Thyroid gland (tissue), 4 donors: Measurements from ENCODE around the gene E2F8. TPM values are rescaled to one million over a fixed set of nuclear protein-coding genes. Genes with fewer than 3 reads are reported as not detected.
"Not testable (repeated sequence)": the region's sequence is repeated elsewhere in the genome, so short reads cannot be mapped to it uniquely, and the experiment has no call there.

Source experiments
- DNase-seq, 2 donors: peaks; one replicate each; pipeline ENCODE4 v3.0.0-alpha.2; 2019
- H3K27ac ChIP-seq, 3 donors: fragments of 200-600 bp; sonication (generic); 1 replicate in 2 of 3; 2 replicates in 1 of 3; pipeline ENCODE4 v1.5.1; 2016 to 2019; ENCODE audit warnings: mild to moderate bottlenecking in 1 of 3, moderate library complexity in 1 of 3
- H3K27me3 ChIP-seq: fragments of 200-600 bp; sonication (generic); one replicate; pipeline ENCODE4 v1.5.1; 2019
- H3K36me3 ChIP-seq, 2 donors: fragments of 200-600 bp; sonication (generic); one replicate each; pipeline ENCODE4 v1.5.1; 2016 to 2019
- H3K4me1 ChIP-seq, 2 donors: fragments of 200-600 bp; sonication (generic); one replicate each; pipeline ENCODE4 v1.5.1; 2017 to 2019
- H3K4me3 ChIP-seq, 3 donors: fragments of 200-600 bp; sonication (generic); replicated peaks in 1 of 3; 1 replicate in 2 of 3; 2 replicates in 1 of 3; pipeline ENCODE4 v1.5.1; 2016; ENCODE audit warnings: mild to moderate bottlenecking in 1 of 3
- H3K9me3 ChIP-seq: fragments of 200-600 bp; sonication (generic); one replicate; pipeline ENCODE4 v1.5.1; 2017
- CTCF ChIP-seq, 6 experiments: fragments of 200-600 bp in 3 of 6; fragments of 450-650 bp in 3 of 6; sonication (generic) in 3 of 6; IDR thresholded peaks; one replicate each; pipeline ENCODE4 v1.5.1; 2016 to 2019; ENCODE audit warnings: antibody characterized with exemption in 6 of 6, mild to moderate bottlenecking in 2 of 6, inconsistent platforms in 1 of 6, moderate library complexity in 1 of 6
- POLR2A ChIP-seq, 2 donors: fragments of 450-650 bp; IDR thresholded peaks; one replicate each; pipeline ENCODE4 v1.6.1; 2017; ENCODE audit warnings: antibody characterized with exemption in 2 of 2, mild to moderate bottlenecking in 2 of 2, moderate library complexity in 1 of 2
- WGBS, 2 donors: methylation state at CpG; one replicate each; pipeline ENCODE4 v1.1.5; 2017; 5-methylcytosine and 5-hydroxymethylcytosine counted together
- intact Hi-C: fragments of 100-400 bp; cut with DNase I; formaldehyde crosslinking; loops from one replicate; pipeline ENCODE4 v1.15.1; 2023
- total RNA-seq, 4 donors: library from RNA; depleted of rRNA; stranded (reverse); fragments of >200 nt; gene quantifications; one replicate each; pipeline ENCODE4 v1.2.3, GENCODE V29; 2016

The E2F8 gene
- total RNA-seq, 4 donors from 2014 or later, result not detected

- no peak for DNase-seq
- Histone ChIP-seq H3K27ac (no peak overlapping the region), H3K4me1 (no peaks in the 10 kb centered on the region), H3K9me3 (no peaks in the 10 kb centered on the region), H3K27me3 (no peaks in the 10 kb centered on the region), H3K4me3 (no peak overlapping the region), H3K36me3 (no peaks in the 10 kb centered on the region)
- intact Hi-C loops, result no loop called here
- WGBS, 2 donors, result 91 to 92% methylated on average over 8 of the region's 8 CpGs
- TF ChIP-seq POLR2A (IDR thresholded peaks at IDR 0.05) (no peak), CTCF (IDR thresholded peaks at IDR 0.05) (no peak)
Measured at GRCh38 chr11:19276859-19277808, 36.4 kb upstream of the E2F8 start.

- intact Hi-C loops, result no loop called here
- no peaks in the 10 kb centered on the region for H3K27me3 ChIP-seq
- no peak overlapping the region for H3K27ac ChIP-seq
- TF ChIP-seq POLR2A (IDR thresholded peaks at IDR 0.05) (no peak), CTCF (IDR thresholded peaks at IDR 0.05) (no peak)
- DNase-seq, result no peak
- H3K9me3 ChIP-seq, result no peaks in the 10 kb centered on the region
- WGBS, 2 donors, result 82 to 94% methylated on average over 4 of the region's 4 CpGs
- no peaks in the 10 kb centered on the region for H3K4me1 ChIP-seq
- H3K4me3 ChIP-seq, result no peak overlapping the region
- no peaks in the 10 kb centered on the region for H3K36me3 ChIP-seq
Measured at GRCh38 chr11:19275496-19275895, 34.8 kb upstream of the E2F8 start.

- 91 to 96% methylated on average over 5 of the region's 5 CpGs for WGBS, 2 donors
- H3K36me3 ChIP-seq, H3K9me3 ChIP-seq, H3K27me3 ChIP-seq, H3K4me3 ChIP-seq, H3K27ac ChIP-seq, DNase-seq, intact Hi-C loops, H3K4me1 ChIP-seq: not testable (repeated sequence)
Measured at GRCh38 chr11:19273219-19273618, 32.5 kb upstream of the E2F8 start.

GRCh38 chr11:19268909-19269308 is 28.2 kb upstream of the E2F8 start:
- no peak for DNase-seq
- no peak overlapping the region for H3K27ac ChIP-seq
- no peak overlapping the region for H3K4me3 ChIP-seq
- no peaks in the 10 kb centered on the region for H3K27me3 ChIP-seq
- intact Hi-C loops, result no loop called here
- TF ChIP-seq POLR2A (IDR thresholded peaks at IDR 0.05) (no peak), CTCF (IDR thresholded peaks at IDR 0.05) (no peak)
- H3K36me3 ChIP-seq, result no peaks in the 10 kb centered on the region
- 86 to 88% methylated on average over 1 of the region's 1 CpG for WGBS, 2 donors
- H3K9me3 ChIP-seq, result no peaks in the 10 kb centered on the region
- H3K4me1 ChIP-seq, result no peaks in the 10 kb centered on the region

GRCh38 chr11:19267567-19267966 is 26.8 kb upstream of the E2F8 start:
- H3K4me1 ChIP-seq, result peaks cover 4 to 10% of the 10 kb centered on the region in 2 donors
- 90 to 94% methylated on average over 5 of the region's 5 CpGs for WGBS, 2 donors
- TF ChIP-seq CTCF (IDR thresholded peaks at IDR 0.05) (no peak), POLR2A (IDR thresholded peaks at IDR 0.05) (no peak)
- H3K36me3 ChIP-seq, result no peaks in the 10 kb centered on the region
- intact Hi-C loops, result no loop called here
- H3K27me3 ChIP-seq, result no peaks in the 10 kb centered on the region
- no peaks in the 10 kb centered on the region for H3K9me3 ChIP-seq
- H3K4me3 ChIP-seq, result no peak overlapping the region
- H3K27ac ChIP-seq, result no peak overlapping the region
- no peak for DNase-seq
